Erythroblast (primary cell): ENCODE data around the gene RSU1.

Experiments used
- GATA1 ChIP-seq: IDR thresholded peaks from 2 replicates; pipeline ENCODE4 v1.6.1; 2011; ENCODE audit warnings: low read depth, mild to moderate bottlenecking, control low read depth, low read length, moderate library complexity
- POLR2A ChIP-seq: IDR thresholded peaks from 2 replicates; pipeline ENCODE4 v1.6.1; 2011; ENCODE audit warnings: mild to moderate bottlenecking, low read length

- no peak for TF ChIP-seq POLR2A
- TF ChIP-seq GATA1: no peak
Measured at GRCh38 chr10:16777473-16778370, 39.5 kb downstream of the RSU1 start.
